PFSK-1 (cell line): ENCODE measurements around the gene ZHX3.

ENCODE experiments used
- FOXP2 ChIP-seq: optimal IDR thresholded peaks from 2 replicates; pipeline ENCODE3; 2011; ENCODE audit warnings: borderline replicate concordance, control low read depth, inconsistent platforms; ENCODE audit not compliant: insufficient read depth; ENCODE audit errors: extremely low read length, extremely low read depth
- POLR2AphosphoS5 ChIP-seq: IDR thresholded peaks from 2 replicates; pipeline ENCODE4 v1.6.1; 2012; ENCODE audit warnings: low read depth, mild to moderate bottlenecking, control low read depth, low read length, moderate library complexity
- TF ChIP-seq, protein P1 (sequence below), 2 experiments: IDR thresholded peaks; 2 replicates each; pipeline versions ENCODE4 v1.6.1 to v1.8.0; 2011 to 2012; ENCODE audit warnings: low read depth in 2 of 2, low read length in 2 of 2, control low read depth in 1 of 2, inconsistent platforms in 1 of 2, mild to moderate bottlenecking in 1 of 2, moderate library complexity in 1 of 2; ENCODE audit not compliant: insufficient read depth in 1 of 2

DNA sequence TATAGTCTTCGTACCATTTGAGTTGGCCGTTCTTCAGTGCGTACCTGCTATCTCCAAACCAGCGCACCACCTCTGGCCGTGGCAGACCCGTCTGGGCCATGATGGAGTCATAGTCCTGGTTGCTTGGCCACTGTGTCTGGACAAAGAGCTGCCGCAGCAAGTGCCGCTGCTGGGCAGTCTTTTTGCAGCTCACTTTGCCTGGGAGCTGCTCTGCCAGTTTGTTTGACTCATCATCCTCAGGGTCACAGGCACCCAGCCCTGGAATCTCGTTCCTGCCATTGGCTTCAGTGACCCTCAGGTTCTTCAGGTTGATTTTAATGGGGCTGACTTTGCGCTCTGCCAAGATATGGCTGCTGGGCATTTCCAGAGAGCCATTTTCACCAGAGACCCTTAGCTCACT is 115.1 kb downstream of the ZHX3 start:
- TF ChIP-seq POLR2AphosphoS5 (no peak), FOXP2 (no peak)
- TF ChIP-seq, protein P1, sequence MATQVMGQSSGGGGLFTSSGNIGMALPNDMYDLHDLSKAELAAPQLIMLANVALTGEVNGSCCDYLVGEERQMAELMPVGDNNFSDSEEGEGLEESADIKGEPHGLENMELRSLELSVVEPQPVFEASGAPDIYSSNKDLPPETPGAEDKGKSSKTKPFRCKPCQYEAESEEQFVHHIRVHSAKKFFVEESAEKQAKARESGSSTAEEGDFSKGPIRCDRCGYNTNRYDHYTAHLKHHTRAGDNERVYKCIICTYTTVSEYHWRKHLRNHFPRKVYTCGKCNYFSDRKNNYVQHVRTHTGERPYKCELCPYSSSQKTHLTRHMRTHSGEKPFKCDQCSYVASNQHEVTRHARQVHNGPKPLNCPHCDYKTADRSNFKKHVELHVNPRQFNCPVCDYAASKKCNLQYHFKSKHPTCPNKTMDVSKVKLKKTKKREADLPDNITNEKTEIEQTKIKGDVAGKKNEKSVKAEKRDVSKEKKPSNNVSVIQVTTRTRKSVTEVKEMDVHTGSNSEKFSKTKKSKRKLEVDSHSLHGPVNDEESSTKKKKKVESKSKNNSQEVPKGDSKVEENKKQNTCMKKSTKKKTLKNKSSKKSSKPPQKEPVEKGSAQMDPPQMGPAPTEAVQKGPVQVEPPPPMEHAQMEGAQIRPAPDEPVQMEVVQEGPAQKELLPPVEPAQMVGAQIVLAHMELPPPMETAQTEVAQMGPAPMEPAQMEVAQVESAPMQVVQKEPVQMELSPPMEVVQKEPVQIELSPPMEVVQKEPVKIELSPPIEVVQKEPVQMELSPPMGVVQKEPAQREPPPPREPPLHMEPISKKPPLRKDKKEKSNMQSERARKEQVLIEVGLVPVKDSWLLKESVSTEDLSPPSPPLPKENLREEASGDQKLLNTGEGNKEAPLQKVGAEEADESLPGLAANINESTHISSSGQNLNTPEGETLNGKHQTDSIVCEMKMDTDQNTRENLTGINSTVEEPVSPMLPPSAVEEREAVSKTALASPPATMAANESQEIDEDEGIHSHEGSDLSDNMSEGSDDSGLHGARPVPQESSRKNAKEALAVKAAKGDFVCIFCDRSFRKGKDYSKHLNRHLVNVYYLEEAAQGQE (IDR thresholded peaks at IDR 0.05; ENCODE audit: insufficient read depth in 1 of 2, low read depth in 2 of 2, low read length in 2 of 2), result no peak
